Femur (tissue), 1 donor: Measurements from ENCODE around the gene NBPF1.
A peak's percentile ranks its signal among the peaks of the same experiment; 100 is the strongest.
"Not testable (repeated sequence)": the region's sequence is repeated elsewhere in the genome, so short reads cannot be mapped to it uniquely, and the experiment has no call there.

Experiments
- DNase-seq: peaks from one replicate; pipeline ENCODE4 v3.0.0-alpha.2; 2017

NBPF1 gene

GRCh38 chr1:16540421-16540893 is 72.9 kb downstream of the NBPF1 start:
- DNase-seq = not testable (repeated sequence)

- not testable (repeated sequence) for DNase-seq
Measured at GRCh38 chr1:16537528-16537927, 75.8 kb downstream of the NBPF1 start.

- not testable (repeated sequence) for DNase-seq
Measured at GRCh38 chr1:16536796-16537195, 76.6 kb downstream of the NBPF1 start.

- DNase-seq = not testable (repeated sequence)
Measured at GRCh38 chr1:16535898-16536297, 77.5 kb downstream of the NBPF1 start.

GRCh38 chr1:16535487-16535886 is 77.9 kb downstream of the NBPF1 start:
- DNase-seq = not testable (repeated sequence)

- DNase-seq = not testable (repeated sequence)
Measured at GRCh38 chr1:16534829-16535456, 78.4 kb downstream of the NBPF1 start.

GRCh38 chr1:16534239-16534828 is 79.0 kb downstream of the NBPF1 start:
- not testable (repeated sequence) for DNase-seq

GRCh38 chr1:16532235-16532991 is 81.0 kb downstream of the NBPF1 start:
- DNase-seq = not testable (repeated sequence)

- DNase-seq = not testable (repeated sequence)
Measured at GRCh38 chr1:16528338-16528737, 85.0 kb downstream of the NBPF1 start.

- DNase-seq = not testable (repeated sequence)
Measured at GRCh38 chr1:16525769-16526168, 87.6 kb downstream of the NBPF1 start.

- not testable (repeated sequence) for DNase-seq
Measured at GRCh38 chr1:16521679-16522078, 91.7 kb downstream of the NBPF1 start.

GRCh38 chr1:16521288-16521583 is 92.1 kb downstream of the NBPF1 start:
- no peak for DNase-seq

- DNase-seq = not testable (repeated sequence)
Measured at GRCh38 chr1:16520435-16521287, 92.7 kb downstream of the NBPF1 start.

- DNase-seq = not testable (repeated sequence)
Measured at GRCh38 chr1:16519255-16519951, 94.0 kb downstream of the NBPF1 start.

- DNase-seq = not testable (repeated sequence)
Measured at GRCh38 chr1:16518913-16519254, 94.5 kb downstream of the NBPF1 start.

GRCh38 chr1:16516694-16517410 is 96.5 kb downstream of the NBPF1 start:
- DNase-seq = not testable (repeated sequence)

- peak; percentile 90 for DNase-seq
Measured at GRCh38 chr1:16514107-16515055, 99.0 kb downstream of the NBPF1 start, which contains the start of gene RNU1-1. Gene RNU1-1 (minus strand): TSS chr1:16514285.

- peak; percentile 72 for DNase-seq
Measured at GRCh38 chr1:16513412-16514106, 99.8 kb downstream of the NBPF1 start.

GRCh38 chr1:16512624-16513411 is 100.5 kb downstream of the NBPF1 start:
- DNase-seq = not testable (repeated sequence)
